Panc1 (cell line): ENCODE results near the gene NLRP4. TPM values are rescaled to one million over a fixed set of nuclear protein-coding genes. Genes with fewer than 3 reads are reported as not detected.

Source experiments
- ATAC-seq: fragments of 200-7000 bp; cut with Tn5 transposase; 2 replicates; pipeline ENCODE4 v1.9.1; 2020; ENCODE audit warnings: mild to moderate bottlenecking, moderate library complexity
- Bru-seq: library from RNA; stranded (reverse); fragments of 400-500 nt; gene quantifications from one replicate; lab custom pipeline; 2021; lab: Mats Ljungman, UMichigan
- BruChase-seq, 2 experiments: library from RNA; stranded (reverse); fragments of 400-500 nt; gene quantifications; one replicate each; lab custom pipeline; 2021; lab: Mats Ljungman, UMichigan
- BruUV-seq: library from RNA; stranded (reverse); fragments of 400-500 nt; replicated peaks from 2 replicates; lab custom pipeline; 2021; lab: Mats Ljungman, UMichigan
- CTCF ChIA-PET: fragments of 300-600 bp; sonication (Branson Sonifier 250); formaldehyde crosslinking; loops from one replicate; lab custom pipeline; 2022; ENCODE audit warnings: antibody characterized with exemption; lab: Charles Lee
- POLR2A ChIA-PET: fragments of 300-600 bp; sonication (Branson Sonifier 250); formaldehyde crosslinking; loops from one replicate; lab custom pipeline; 2022; ENCODE audit warnings: antibody characterized with exemption; lab: Charles Lee
- DNase-seq: peaks from one replicate; pipeline ENCODE4 v3.0.0-alpha.2; 2010; ENCODE audit warnings: low read depth, low spot score
- H3K27ac ChIP-seq: 2 replicates; pipeline ENCODE4 v1.5.1; 2011; ENCODE audit warnings: mild to moderate bottlenecking, low read length, inconsistent platforms
- H3K27me3 ChIP-seq: fragments of 200-500 bp; sonication (Bioruptor generic); 2 replicates; pipeline ENCODE4 v1.6.0; 2014; ENCODE audit warnings: low read length, inconsistent platforms; ENCODE audit not compliant: control insufficient read depth, insufficient read depth
- H3K36me3 ChIP-seq: fragments of 200-500 bp; sonication (Bioruptor generic); 2 replicates; pipeline ENCODE4 v1.5.1; 2014; ENCODE audit warnings: inconsistent platforms, mild to moderate bottlenecking, low read length, moderate library complexity; ENCODE audit not compliant: control insufficient read depth, insufficient read depth
- H3K4me1 ChIP-seq: 2 replicates; pipeline ENCODE4 v1.5.1; 2011; ENCODE audit warnings: inconsistent platforms, mild to moderate bottlenecking, low read length, moderate library complexity; ENCODE audit not compliant: control insufficient read depth, insufficient read depth
- H3K4me3 ChIP-seq, 2 experiments: 2 replicates each; pipeline ENCODE4 v1.5.1; 2011 to 2012; ENCODE audit warnings: low read depth in 2 of 2, low read length in 2 of 2, mild to moderate bottlenecking in 2 of 2, inconsistent platforms in 1 of 2, moderate library complexity in 1 of 2
- H3K9me3 ChIP-seq: fragments of 200-500 bp; sonication (Bioruptor generic); 2 replicates; pipeline ENCODE4 v1.5.1; 2014; ENCODE audit warnings: low read depth, mild to moderate bottlenecking, inconsistent platforms, low read length, moderate library complexity; ENCODE audit not compliant: control insufficient read depth, insufficient read depth
- POLR2AphosphoS5 ChIP-seq: IDR thresholded peaks from 2 replicates; pipeline ENCODE4 v1.6.1; 2012; ENCODE audit warnings: mild to moderate bottlenecking, low read depth, low read length, moderate library complexity
- SIN3A ChIP-seq: IDR thresholded peaks from 2 replicates; pipeline ENCODE4 v1.6.1; 2012; ENCODE audit warnings: low read depth, mild to moderate bottlenecking, low read length, moderate library complexity, borderline replicate concordance; ENCODE audit not compliant: insufficient read depth
- TCF7L2 ChIP-seq: IDR thresholded peaks from 2 replicates; pipeline ENCODE4 v1.6.1; 2011; ENCODE audit warnings: mild to moderate bottlenecking, low read depth, low read length, inconsistent platforms
- in situ Hi-C: cut with HindIII; loops from 2 replicates; pipeline ENCODE4 v1.10.0; 2016; ENCODE audit warnings: low sequenced_read_pairs, low pct_unique_long_range_greater_than_20kb
- intact Hi-C: fragments of 100-400 bp; cut with micrococcal nuclease; formaldehyde crosslinking; loops from one replicate; pipeline ENCODE4 v1.10.0; 2022; ENCODE audit not compliant: unreplicated experiment
- long read RNA-seq: library from polyadenylated mRNA; unstranded; transcript quantifications from one replicate; pipeline ENCODE4 v2.0.0, GENCODE V29; 2021; ENCODE audit not compliant: unreplicated experiment
- polyA plus RNA-seq: library from polyadenylated mRNA; unstranded; fragments of >200 nt; gene quantifications from one replicate; pipeline ENCODE4 v1.2.1, GENCODE V29; 2012; ENCODE audit warnings: missing spikeins; ENCODE audit not compliant: insufficient read length
- total RNA-seq: library from RNA; stranded (reverse); gene quantifications from one replicate; pipeline ENCODE4 v1.2.1, GENCODE V29; 2021; ENCODE audit not compliant: unreplicated experiment
- TF ChIP-seq, protein P1 (sequence below), 2 experiments: IDR thresholded peaks; 2 replicates each; pipeline ENCODE4 v1.6.1; 2011 to 2012; ENCODE audit warnings: low read depth in 2 of 2, control low read depth in 1 of 2, low read length in 1 of 2, mild to moderate bottlenecking in 1 of 2, moderate library complexity in 1 of 2; ENCODE audit not compliant: insufficient read depth in 1 of 2
- TF ChIP-seq, protein P2 (sequence below): fragments of 450-650 bp; IDR thresholded peaks from 2 replicates; pipeline ENCODE4 v1.5.1; 2017; ENCODE audit warnings: mild to moderate bottlenecking

NLRP4 gene, protein sequence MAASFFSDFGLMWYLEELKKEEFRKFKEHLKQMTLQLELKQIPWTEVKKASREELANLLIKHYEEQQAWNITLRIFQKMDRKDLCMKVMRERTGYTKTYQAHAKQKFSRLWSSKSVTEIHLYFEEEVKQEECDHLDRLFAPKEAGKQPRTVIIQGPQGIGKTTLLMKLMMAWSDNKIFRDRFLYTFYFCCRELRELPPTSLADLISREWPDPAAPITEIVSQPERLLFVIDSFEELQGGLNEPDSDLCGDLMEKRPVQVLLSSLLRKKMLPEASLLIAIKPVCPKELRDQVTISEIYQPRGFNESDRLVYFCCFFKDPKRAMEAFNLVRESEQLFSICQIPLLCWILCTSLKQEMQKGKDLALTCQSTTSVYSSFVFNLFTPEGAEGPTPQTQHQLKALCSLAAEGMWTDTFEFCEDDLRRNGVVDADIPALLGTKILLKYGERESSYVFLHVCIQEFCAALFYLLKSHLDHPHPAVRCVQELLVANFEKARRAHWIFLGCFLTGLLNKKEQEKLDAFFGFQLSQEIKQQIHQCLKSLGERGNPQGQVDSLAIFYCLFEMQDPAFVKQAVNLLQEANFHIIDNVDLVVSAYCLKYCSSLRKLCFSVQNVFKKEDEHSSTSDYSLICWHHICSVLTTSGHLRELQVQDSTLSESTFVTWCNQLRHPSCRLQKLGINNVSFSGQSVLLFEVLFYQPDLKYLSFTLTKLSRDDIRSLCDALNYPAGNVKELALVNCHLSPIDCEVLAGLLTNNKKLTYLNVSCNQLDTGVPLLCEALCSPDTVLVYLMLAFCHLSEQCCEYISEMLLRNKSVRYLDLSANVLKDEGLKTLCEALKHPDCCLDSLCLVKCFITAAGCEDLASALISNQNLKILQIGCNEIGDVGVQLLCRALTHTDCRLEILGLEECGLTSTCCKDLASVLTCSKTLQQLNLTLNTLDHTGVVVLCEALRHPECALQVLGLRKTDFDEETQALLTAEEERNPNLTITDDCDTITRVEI
- total RNA-seq = not detected
- polyA plus RNA-seq = not detected
- percentile 6 among the genes with signal in this experiment for Bru-seq, nascent RNA
- percentile 4 among the genes with signal in this experiment for BruChase-seq, experiment 1, labeled RNA remaining after a 2-hour chase
- BruChase-seq, experiment 2, labeled RNA remaining after a 6-hour chase = percentile 4 among the genes with signal in this experiment
- long read RNA-seq = 0 reads

DNA sequence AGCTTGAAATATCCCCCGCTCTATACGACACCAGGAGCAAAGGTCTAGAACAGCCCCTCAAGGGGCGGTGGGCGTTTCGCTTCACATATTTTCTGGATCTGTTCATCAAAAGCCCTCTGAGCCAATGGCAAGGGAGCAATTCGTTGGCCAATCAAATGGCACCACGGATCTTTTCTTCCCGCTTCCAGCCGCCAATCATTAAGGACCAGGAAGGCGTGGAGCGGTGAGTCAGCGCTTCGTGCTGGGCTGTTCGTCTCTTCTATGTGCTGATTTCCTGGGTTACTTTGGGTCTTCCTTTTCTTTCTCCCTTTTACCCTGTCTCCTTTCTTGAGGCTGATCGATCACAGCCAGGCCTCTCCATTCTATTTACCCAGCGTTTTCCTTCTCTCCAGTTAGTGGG is at the start of gene NLRP4:
TSS of gene NLRP4 (plus strand) at position 201 of the 400 bp plus-strand sequence. CDS start 15,541 bp downstream, outside the sequence.
- POLR2A ChIA-PET = no interaction called here
- intact Hi-C loops = no loop called here
- DNase-seq (no peak), ATAC-seq (no peak)
- TF ChIP-seq TCF7L2 = no peak
- TF ChIP-seq, protein P1, sequence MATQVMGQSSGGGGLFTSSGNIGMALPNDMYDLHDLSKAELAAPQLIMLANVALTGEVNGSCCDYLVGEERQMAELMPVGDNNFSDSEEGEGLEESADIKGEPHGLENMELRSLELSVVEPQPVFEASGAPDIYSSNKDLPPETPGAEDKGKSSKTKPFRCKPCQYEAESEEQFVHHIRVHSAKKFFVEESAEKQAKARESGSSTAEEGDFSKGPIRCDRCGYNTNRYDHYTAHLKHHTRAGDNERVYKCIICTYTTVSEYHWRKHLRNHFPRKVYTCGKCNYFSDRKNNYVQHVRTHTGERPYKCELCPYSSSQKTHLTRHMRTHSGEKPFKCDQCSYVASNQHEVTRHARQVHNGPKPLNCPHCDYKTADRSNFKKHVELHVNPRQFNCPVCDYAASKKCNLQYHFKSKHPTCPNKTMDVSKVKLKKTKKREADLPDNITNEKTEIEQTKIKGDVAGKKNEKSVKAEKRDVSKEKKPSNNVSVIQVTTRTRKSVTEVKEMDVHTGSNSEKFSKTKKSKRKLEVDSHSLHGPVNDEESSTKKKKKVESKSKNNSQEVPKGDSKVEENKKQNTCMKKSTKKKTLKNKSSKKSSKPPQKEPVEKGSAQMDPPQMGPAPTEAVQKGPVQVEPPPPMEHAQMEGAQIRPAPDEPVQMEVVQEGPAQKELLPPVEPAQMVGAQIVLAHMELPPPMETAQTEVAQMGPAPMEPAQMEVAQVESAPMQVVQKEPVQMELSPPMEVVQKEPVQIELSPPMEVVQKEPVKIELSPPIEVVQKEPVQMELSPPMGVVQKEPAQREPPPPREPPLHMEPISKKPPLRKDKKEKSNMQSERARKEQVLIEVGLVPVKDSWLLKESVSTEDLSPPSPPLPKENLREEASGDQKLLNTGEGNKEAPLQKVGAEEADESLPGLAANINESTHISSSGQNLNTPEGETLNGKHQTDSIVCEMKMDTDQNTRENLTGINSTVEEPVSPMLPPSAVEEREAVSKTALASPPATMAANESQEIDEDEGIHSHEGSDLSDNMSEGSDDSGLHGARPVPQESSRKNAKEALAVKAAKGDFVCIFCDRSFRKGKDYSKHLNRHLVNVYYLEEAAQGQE (IDR thresholded peaks at IDR 0.05; ENCODE audit: insufficient read depth in 1 of 2, low read depth in 2 of 2, low read length in 1 of 2) = no peak
- in situ Hi-C loops = no loop called here
- Histone ChIP-seq H3K27me3 (peaks cover 19% of the 10 kb centered on the region), H3K4me1 (no peaks in the 10 kb centered on the region), H3K36me3 (no peaks in the 10 kb centered on the region), H3K27ac (no peak within 1 kb of the TSS), H3K4me3 (no peak within 1 kb of the TSS), H3K9me3 (no peaks in the 10 kb centered on the region)
- no TSS peak for BruUV-seq
- CTCF ChIA-PET = no interaction called here

DNA sequence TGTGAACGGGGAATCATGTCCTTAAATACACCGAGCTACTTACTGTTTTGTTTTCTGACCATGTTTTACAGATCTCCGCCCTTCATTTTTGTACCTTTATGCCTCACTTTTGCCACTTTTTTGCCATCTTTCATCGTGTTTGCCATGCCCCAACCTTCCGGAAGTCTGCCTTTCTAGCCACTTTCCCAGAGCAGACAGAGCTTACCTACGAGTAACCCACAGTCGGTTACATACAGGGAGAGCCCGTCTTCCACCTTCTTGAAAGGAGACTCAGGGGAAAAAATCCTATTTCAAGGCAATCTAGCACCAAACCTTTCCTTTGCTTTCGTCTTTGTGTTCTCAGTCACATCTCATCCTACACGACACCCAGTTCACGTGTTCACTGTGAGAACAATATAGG is 41.3 kb upstream of the NLRP4 start:
- ChIA-PET POLR2A (no interaction called here), CTCF (interaction anchor here (0.7 kb wide), 2 partner anchors 66 to 457 kb away, joined by 3 read pairs; no protein-coding TSS in a partner anchor)
- no peaks in the 10 kb centered on the region for H3K36me3 ChIP-seq
- H3K4me3 ChIP-seq = no peak overlapping the region
- no peaks in the 10 kb centered on the region for H3K4me1 ChIP-seq
- ATAC-seq = no peak
- peaks cover 10% of the 10 kb centered on the region for H3K27me3 ChIP-seq
- H3K27ac ChIP-seq = no peak overlapping the region
- no peak for DNase-seq
- BruUV-seq = no TSS peak
- TF ChIP-seq POLR2AphosphoS5 (no peak), TCF7L2 (no peak), SIN3A (no peak)
- TF ChIP-seq, protein P2, sequence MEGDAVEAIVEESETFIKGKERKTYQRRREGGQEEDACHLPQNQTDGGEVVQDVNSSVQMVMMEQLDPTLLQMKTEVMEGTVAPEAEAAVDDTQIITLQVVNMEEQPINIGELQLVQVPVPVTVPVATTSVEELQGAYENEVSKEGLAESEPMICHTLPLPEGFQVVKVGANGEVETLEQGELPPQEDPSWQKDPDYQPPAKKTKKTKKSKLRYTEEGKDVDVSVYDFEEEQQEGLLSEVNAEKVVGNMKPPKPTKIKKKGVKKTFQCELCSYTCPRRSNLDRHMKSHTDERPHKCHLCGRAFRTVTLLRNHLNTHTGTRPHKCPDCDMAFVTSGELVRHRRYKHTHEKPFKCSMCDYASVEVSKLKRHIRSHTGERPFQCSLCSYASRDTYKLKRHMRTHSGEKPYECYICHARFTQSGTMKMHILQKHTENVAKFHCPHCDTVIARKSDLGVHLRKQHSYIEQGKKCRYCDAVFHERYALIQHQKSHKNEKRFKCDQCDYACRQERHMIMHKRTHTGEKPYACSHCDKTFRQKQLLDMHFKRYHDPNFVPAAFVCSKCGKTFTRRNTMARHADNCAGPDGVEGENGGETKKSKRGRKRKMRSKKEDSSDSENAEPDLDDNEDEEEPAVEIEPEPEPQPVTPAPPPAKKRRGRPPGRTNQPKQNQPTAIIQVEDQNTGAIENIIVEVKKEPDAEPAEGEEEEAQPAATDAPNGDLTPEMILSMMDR = no peak
- TF ChIP-seq, protein P1 (IDR thresholded peaks at IDR 0.05; ENCODE audit: insufficient read depth in 1 of 2, low read depth in 2 of 2, low read length in 1 of 2) = no peak
- intact Hi-C loops (no loop called here), in situ Hi-C loops (no loop called here)
- no peaks in the 10 kb centered on the region for H3K9me3 ChIP-seq
